ENCODE data around the gene PYGB.

The PYGB gene

GRCh38 chr20:25247956-25248785 lies at the start of gene PYGB:
Gene PYGB (plus strand): TSS chr20:25248085. CDS start chr20:25248179, 94 bp downstream.
- peak; percentile 75 for DNase-seq

GRCh38 chr20:25198663-25199383 lies 49.1 kb upstream of the PYGB start:
- no peak for DNase-seq

GRCh38 chr20:25199473-25200260 lies 48.2 kb upstream of the PYGB start:
- DNase-seq = no peak

- DNase-seq = no peak
Measured at GRCh38 chr20:25203089-25203488, 44.8 kb upstream of the PYGB start.

- no peak for DNase-seq
Measured at GRCh38 chr20:25203871-25204320, 44.0 kb upstream of the PYGB start.

- no peak for DNase-seq
Measured at GRCh38 chr20:25204550-25205276, 43.2 kb upstream of the PYGB start.

- no peak for DNase-seq
Measured at GRCh38 chr20:25205277-25206062, 42.4 kb upstream of the PYGB start.

- DNase-seq = no peak
Measured at GRCh38 chr20:25206063-25206403, 41.9 kb upstream of the PYGB start.

- no peak for DNase-seq
Measured at GRCh38 chr20:25206548-25206947, 41.3 kb upstream of the PYGB start.

GRCh38 chr20:25207149-25207959 lies 40.5 kb upstream of the PYGB start:
- no peak for DNase-seq

- no peak for DNase-seq
Measured at GRCh38 chr20:25207960-25208534, 39.8 kb upstream of the PYGB start.

GRCh38 chr20:25209400-25209799 lies 38.5 kb upstream of the PYGB start:
- DNase-seq = no peak

- DNase-seq = no peak
Measured at GRCh38 chr20:25209911-25210310, 38.0 kb upstream of the PYGB start.

GRCh38 chr20:25211273-25211672 lies 36.6 kb upstream of the PYGB start:
- DNase-seq = no peak

GRCh38 chr20:25212242-25212641 lies 35.6 kb upstream of the PYGB start:
- no peak for DNase-seq

- DNase-seq = no peak
Measured at GRCh38 chr20:25213566-25214425, 34.1 kb upstream of the PYGB start.

- no peak for DNase-seq
Measured at GRCh38 chr20:25214426-25214790, 33.5 kb upstream of the PYGB start.

- DNase-seq = no peak
Measured at GRCh38 chr20:25214819-25215218, 33.1 kb upstream of the PYGB start.

- no peak for DNase-seq
Measured at GRCh38 chr20:25215521-25215920, 32.4 kb upstream of the PYGB start.

Measured in CD4-positive, alpha-beta T cell treated with Interleukin-6 for 4 hours (primary cell).